GM12878 (cell line): ENCODE results near the gene MARS1. TPM values are rescaled to one million over a fixed set of nuclear protein-coding genes. Genes with fewer than 3 reads are reported as not detected.

Experiments
- ATAC-seq: fragments of 200-7000 bp; cut with Tn5 transposase; 3 replicates; pipeline ENCODE4 v1.9.1; 2020; ENCODE audit warnings: mild to moderate bottlenecking, moderate library complexity
- BruUV-seq: library from RNA; stranded (reverse); fragments of 400-500 nt; replicated peaks from 2 replicates; lab custom pipeline; 2021; lab: Mats Ljungman, UMichigan
- CTCF ChIA-PET: fragments of 300-600 bp; sonication (Branson Sonifier 250); formaldehyde crosslinking; extraction: SDS; loops from one replicate; lab custom pipeline; 2021; ENCODE audit warnings: inconsistent platforms; lab: Yijun Ruan, JAX
- POLR2A ChIA-PET: fragments of 350-600 bp; formaldehyde crosslinking; extraction: SDS; loops from one replicate; lab custom pipeline; 2021; ENCODE audit warnings: inconsistent platforms; lab: Charles Lee
- RAD21 ChIA-PET: fragments of 300-600 bp; sonication (Branson Sonifier 250); formaldehyde crosslinking; loops from one replicate; lab custom pipeline; 2023; ENCODE audit warnings: antibody characterized with exemption; ENCODE audit not compliant: unreplicated experiment; lab: Charles Lee
- SMC1A ChIA-PET: fragments of 300-600 bp; sonication (Branson Sonifier 250); formaldehyde crosslinking; loops from one replicate; lab custom pipeline; 2023; ENCODE audit not compliant: unreplicated experiment, uncharacterized antibody; lab: Charles Lee
- DNase-seq: peaks from one replicate; pipeline ENCODE4 v3.0.0-alpha.2; 2011; ENCODE audit warnings: low read depth, low spot score
- FAIRE-seq: peaks from 3 replicates; lab custom pipeline; 2011; peaks lifted over from hg19 to GRCh38; lab: Jason Lieb, UNC
- H2AFZ ChIP-seq: 2 replicates; pipeline ENCODE4 v1.6.0; 2011; ENCODE audit warnings: low read depth, low read length, control low read depth; ENCODE audit not compliant: control insufficient read depth
- H3K27ac ChIP-seq: 2 replicates; pipeline ENCODE4 v1.5.1; 2011; ENCODE audit warnings: control low read depth; ENCODE audit not compliant: control insufficient read depth, insufficient read depth
- H3K27me3 ChIP-seq, 2 experiments: replicated peaks in 1 of 2; 2 replicates each; pipeline versions ENCODE4 v1.6.0 to v1.6.1; 2011; ENCODE audit warnings: low read length in 1 of 2; ENCODE audit not compliant: control insufficient read depth in 2 of 2, insufficient read depth in 2 of 2
- H3K36me3 ChIP-seq, 2 experiments: 2 replicates each; pipeline ENCODE4 v1.5.1; 2011; ENCODE audit warnings: low read length in 1 of 2; ENCODE audit not compliant: control insufficient read depth in 2 of 2, insufficient read depth in 2 of 2
- H3K4me1 ChIP-seq: 2 replicates; pipeline ENCODE4 v1.6.1; 2011; ENCODE audit warnings: mild to moderate bottlenecking, low read length, moderate library complexity, mixed read lengths; ENCODE audit not compliant: control insufficient read depth, insufficient read depth
- H3K4me2 ChIP-seq: 2 replicates; pipeline ENCODE4 v1.6.0; 2011; ENCODE audit warnings: control low read depth; ENCODE audit not compliant: control insufficient read depth, insufficient read depth
- H3K4me3 ChIP-seq: fragments of 200-600 bp; sonication (generic); 2 replicates; pipeline ENCODE4 v1.5.1; 2016
- H3K79me2 ChIP-seq: 2 replicates; pipeline ENCODE4 v1.6.0; 2011; ENCODE audit warnings: low read length; ENCODE audit not compliant: control insufficient read depth, insufficient read depth
- H3K9ac ChIP-seq: 2 replicates; pipeline ENCODE4 v1.8.0; 2011; ENCODE audit warnings: low read length, control low read depth, mixed read lengths; ENCODE audit not compliant: control insufficient read depth, insufficient read depth
- H3K9me3 ChIP-seq: replicated peaks from 3 replicates; pipeline ENCODE4 v1.5.1; 2011; ENCODE audit warnings: mild to moderate bottlenecking, low read length; ENCODE audit not compliant: control insufficient read depth, insufficient read depth
- H4K20me1 ChIP-seq: 2 replicates; pipeline ENCODE4 v1.6.0; 2011; ENCODE audit not compliant: control insufficient read depth, insufficient read depth
- ASH2L ChIP-seq: fragments of 300-600, 200-600 bp; sonication (generic); IDR thresholded peaks from 2 replicates; pipeline ENCODE4 v1.6.1; 2017; ENCODE audit warnings: low read depth, mild to moderate bottlenecking, borderline replicate concordance
- CBFB ChIP-seq: IDR thresholded peaks from 2 replicates; pipeline ENCODE4 v1.6.1; 2016; ENCODE audit warnings: antibody characterized with exemption, low read depth
- CBX3 ChIP-seq: fragments of 200-600 bp; sonication (generic); IDR thresholded peaks from 2 replicates; pipeline ENCODE4 v1.6.1; 2016; ENCODE audit warnings: low read depth, borderline replicate concordance
- IRF4 ChIP-seq: IDR thresholded peaks from 2 replicates; pipeline ENCODE4 v1.6.1; 2011; ENCODE audit warnings: low read depth, low read length
- JUNB ChIP-seq: IDR thresholded peaks from 2 replicates; pipeline ENCODE4 v1.6.1; 2016; ENCODE audit warnings: antibody characterized with exemption, mild to moderate bottlenecking
- MTA2 ChIP-seq: fragments of 450-650 bp; IDR thresholded peaks from 2 replicates; pipeline ENCODE4 v1.6.1; 2016; ENCODE audit warnings: low read depth, mild to moderate bottlenecking, moderate library complexity
- TCF7 ChIP-seq: IDR thresholded peaks from 2 replicates; pipeline ENCODE4 v1.6.1; 2014; ENCODE audit warnings: antibody characterized with exemption, borderline replicate concordance
- ZNF384 ChIP-seq: IDR thresholded peaks from 2 replicates; pipeline ENCODE4 v1.6.1; 2012; ENCODE audit warnings: low read depth, mild to moderate bottlenecking, low read length, improper control_type of control experiment, borderline replicate concordance
- WGBS: methylation state at CpG from one replicate; pipeline ENCODE4 v1.1.6; 2016; ENCODE audit warnings: low lambda C conversion rate; ENCODE audit not compliant: insufficient replicate concordance, insufficient coverage; ENCODE audit errors: missing lambda C conversion rate; 5-methylcytosine and 5-hydroxymethylcytosine counted together
- in situ Hi-C: fragments of 300-500 bp; cut with MboI; formaldehyde crosslinking; loops from 9 replicates; pipeline ENCODE4 v1.14.3; 2018; ENCODE audit warnings: mixed read lengths
- intact Hi-C: fragments of 100-400 bp; cut with micrococcal nuclease; formaldehyde crosslinking; loops from one replicate; pipeline ENCODE4 v1.14.2; 2022; ENCODE audit not compliant: unreplicated experiment
- polyA plus RNA-seq, 11 experiments: library from polyadenylated mRNA; depleted of rRNA in 4 of 11; unstranded in 6 of 11; stranded (reverse) in 5 of 11; fragments of >200 nt; fragmentation: Nextera tagmentation in 4 of 11; fragmentation: Illumina TruSeq in 1 of 11; extraction: Ambion mirVana in 4 of 11; extraction: Trizol in 1 of 11; gene quantifications; 1 replicate in 1 of 11; 2 replicates in 10 of 11; pipeline versions ENCODE4 v1.2.1 to v1.2.3, GENCODE V29; 2011 to 2016; ENCODE audit warnings: inconsistent platforms in 2 of 11, missing spikeins in 2 of 11, low read depth in 1 of 11
- total RNA-seq, 4 experiments: library from RNA; depleted of rRNA in 3 of 4; stranded (reverse); fragments of >200 nt in 3 of 4; fragmentation: Illumina TruSeq in 1 of 4; extraction: Trizol in 1 of 4; gene quantifications; 2 replicates each; pipeline versions ENCODE4 v1.2.1 to v1.2.3, GENCODE V29; 2013 to 2021
- TF ChIP-seq, protein P1 (sequence below): fragments of 450-650 bp; IDR thresholded peaks from 2 replicates; pipeline ENCODE4 v1.6.1; 2016; ENCODE audit warnings: mild to moderate bottlenecking

MARS1 gene
- total and polyA plus RNA-seq, 10 of the 15 experiments (the other 5 are each of a cell fraction or from before 2014, with no cell fraction given): 72.3 to 270 (median 153) TPM

DNA sequence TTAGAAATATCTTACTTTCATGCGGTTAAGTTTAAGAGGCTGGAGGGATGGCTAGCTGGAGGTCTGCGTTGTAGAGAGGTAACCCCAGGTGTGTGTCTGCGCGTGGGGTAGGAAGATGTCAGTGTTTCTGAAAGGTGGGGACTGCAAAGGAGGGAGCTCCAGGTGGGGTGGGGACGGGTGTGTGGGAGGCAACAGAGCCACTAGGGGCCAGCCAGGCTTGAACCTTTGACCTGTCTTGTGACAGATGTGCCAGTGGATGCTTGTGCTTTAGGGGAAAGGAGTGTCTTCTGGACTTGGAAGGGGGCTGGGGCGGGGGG is 27.4 kb upstream of the MARS1 start:
- 0 out of 2 replicates have a peak, but pooled peaks cover 2% of the 10 kb centered on the region for H4K20me1 ChIP-seq
- FAIRE-seq (no peak), DNase-seq (no peak), ATAC-seq (0 out of 3 replicates have a peak, but pooled peaks have one; percentile 1)
- 0 out of 4 replicates have a peak, but pooled peaks cover 0 to 4% of the 10 kb centered on the region in 2 experiments for H3K27me3 ChIP-seq
- H3K9me3 ChIP-seq: no peaks in the 10 kb centered on the region
- no peaks in the 10 kb centered on the region for H3K36me3 ChIP-seq
- H2AFZ ChIP-seq: 0 out of 2 replicates have a peak overlapping the region, but pooled peaks have one; percentile 7
- TF ChIP-seq MTA2 (no peak), IRF4 (no peak), ZNF384 (no peak), ASH2L (no peak), CBFB (no peak), CBX3 (no peak), TCF7 (no peak), JUNB (no peak)
- TF ChIP-seq, protein P1, sequence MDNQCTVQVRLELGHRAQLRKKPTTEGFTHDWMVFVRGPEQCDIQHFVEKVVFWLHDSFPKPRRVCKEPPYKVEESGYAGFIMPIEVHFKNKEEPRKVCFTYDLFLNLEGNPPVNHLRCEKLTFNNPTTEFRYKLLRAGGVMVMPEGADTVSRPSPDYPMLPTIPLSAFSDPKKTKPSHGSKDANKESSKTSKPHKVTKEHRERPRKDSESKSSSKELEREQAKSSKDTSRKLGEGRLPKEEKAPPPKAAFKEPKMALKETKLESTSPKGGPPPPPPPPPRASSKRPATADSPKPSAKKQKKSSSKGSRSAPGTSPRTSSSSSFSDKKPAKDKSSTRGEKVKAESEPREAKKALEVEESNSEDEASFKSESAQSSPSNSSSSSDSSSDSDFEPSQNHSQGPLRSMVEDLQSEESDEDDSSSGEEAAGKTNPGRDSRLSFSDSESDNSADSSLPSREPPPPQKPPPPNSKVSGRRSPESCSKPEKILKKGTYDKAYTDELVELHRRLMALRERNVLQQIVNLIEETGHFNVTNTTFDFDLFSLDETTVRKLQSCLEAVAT: no peak
- 0% methylated on average over 6 of the region's 6 CpGs for WGBS
- no peak overlapping the region for H3K27ac ChIP-seq
- no peaks in the 10 kb centered on the region for H3K79me2 ChIP-seq
- intact Hi-C loops: loop anchor here (5.0 kb wide), 1 partner anchor 62 kb away; the partner anchor contains the start of genes DDIT3 and MBD6
- peak overlapping the region; percentile 100 for H3K4me2 ChIP-seq
- ChIA-PET CTCF (interaction anchor here (0.8 to 11.0 kb wide), 12 partner anchors 7 to 281 kb away, joined by 3 to 540 read pairs (median 3); partner anchors contain the start of genes ARHGAP9 and INHBE), RAD21 (interaction anchor here (0.6 to 4.7 kb wide), 7 partner anchors 7 to 222 kb away, joined by 3 to 35 read pairs (median 3); partner anchors contain the start of gene INHBE), POLR2A (interaction anchor here (1.0 to 3.0 kb wide), 3 partner anchors 8 to 26 kb away, joined by 4 to 16 read pairs (median 4); no protein-coding TSS in a partner anchor), SMC1A (interaction anchor here (0.7 to 1.2 kb wide), 8 partner anchors 8 to 217 kb away, joined by 3 read pairs; partner anchors contain the start of genes ARHGAP9 and DDIT3)
- no TSS peak for BruUV-seq
- in situ Hi-C loops: no loop called here
- H3K4me3 ChIP-seq: peak overlapping the region; percentile 85
- H3K4me1 ChIP-seq: peaks cover 38% of the 10 kb centered on the region
- H3K9ac ChIP-seq: no peak overlapping the region
